Tibial artery (tissue), 4 donors: ENCODE results near the gene ZNF341.

Experiments
- DNase-seq, 2 donors: peaks; one replicate each; pipeline ENCODE4 v3.0.0-alpha.2; 2019
- H3K27ac ChIP-seq, 2 donors: fragments of 200-600 bp; sonication (generic) in 1 of 2; 1 replicate in 1 of 2; 2 replicates in 1 of 2; pipeline ENCODE4 v1.5.1; 2018 to 2019; ENCODE audit warnings: mild to moderate bottlenecking in 1 of 2
- H3K27me3 ChIP-seq, 2 donors: fragments of 200-600 bp; sonication (generic) in 1 of 2; one replicate each; pipeline versions ENCODE4 v1.5.1 to v1.6.0; 2016 to 2019
- H3K36me3 ChIP-seq, 3 donors: fragments of 200-600 bp; sonication (generic) in 2 of 3; one replicate each; pipeline ENCODE4 v1.5.1; 2016 to 2019; ENCODE audit warnings: mild to moderate bottlenecking in 2 of 3
- H3K4me1 ChIP-seq, 4 donors: fragments of 200-600 bp; sonication (generic) in 2 of 4; 1 replicate in 3 of 4; 2 replicates in 1 of 4; pipeline ENCODE4 v1.5.1; 2016 to 2019
- H3K4me3 ChIP-seq, 2 donors: fragments of 200-600 bp; sonication (generic) in 1 of 2; 1 replicate in 1 of 2; 2 replicates in 1 of 2; pipeline ENCODE4 v1.5.1; 2018 to 2019; ENCODE audit warnings: mild to moderate bottlenecking in 2 of 2
- H3K9me3 ChIP-seq, 3 donors: fragments of 200-600 bp; sonication (generic) in 1 of 3; one replicate each; pipeline ENCODE4 v1.5.1; 2016 to 2019
- intact Hi-C: fragments of 100-400 bp; cut with DNase I; formaldehyde crosslinking; loops from one replicate; pipeline ENCODE4 v1.15.0; 2023; ENCODE audit warnings: low total_unique reads
- TF ChIP-seq, protein P1 (sequence below), 2 experiments: fragments of 200-600 bp in 1 of 2; fragments of 450-650 bp in 1 of 2; IDR thresholded peaks; one replicate each; pipeline ENCODE4 v1.5.1; 2017 to 2019; ENCODE audit warnings: antibody characterized with exemption in 2 of 2, mild to moderate bottlenecking in 1 of 2, moderate library complexity in 1 of 2

Gene ZNF341

DNA sequence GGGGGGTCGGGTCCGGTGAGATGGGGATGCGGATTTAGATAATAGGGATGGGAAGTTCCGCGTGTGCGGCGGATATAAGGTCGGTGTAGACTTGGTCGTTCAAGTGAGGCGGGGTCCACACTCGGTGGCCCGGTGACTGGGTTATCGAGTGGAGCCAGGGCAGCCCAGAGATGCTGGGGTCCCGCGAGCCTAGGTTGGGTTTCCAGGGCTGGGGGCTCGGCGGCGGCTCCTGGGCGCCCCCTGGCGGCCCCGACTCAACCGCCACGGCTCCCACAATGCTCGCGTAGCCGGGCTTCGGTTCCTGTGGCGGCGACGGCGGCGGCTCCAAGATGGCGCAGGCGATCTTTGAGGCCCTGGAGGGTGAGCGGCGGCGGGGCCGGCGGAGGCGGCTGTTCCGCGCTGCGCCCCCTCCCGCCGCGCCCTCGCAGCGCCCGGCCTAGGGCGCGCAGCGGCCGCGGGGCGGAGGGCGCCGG is at the start of gene ZNF341:
Gene ZNF341, plus strand, starts transcription at position 304 of the 473 bp plus-strand sequence. Its CDS starts 26 bp downstream, at position 330.
- H3K4me1 ChIP-seq: peaks cover 5 to 27% (median 14%) of the 10 kb centered on the region in 4 donors
- peaks cover 0 to 4% (median 0%) of the 10 kb centered on the region in 3 donors for H3K36me3 ChIP-seq
- peak; percentile 76 to 93 for DNase-seq
- peaks cover 0 to 13% (median 7%) of the 10 kb centered on the region in 3 donors for H3K9me3 ChIP-seq
- intact Hi-C loops: loop anchor here (10.0 kb wide), 1 partner anchor 47 kb away; the partner anchor contains the start of gene E2F1
- peak within 1 kb of the TSS; percentile 91 to 92 for H3K27ac ChIP-seq
- no peaks in the 10 kb centered on the region for H3K27me3 ChIP-seq
- H3K4me3 ChIP-seq: peak within 1 kb of the TSS; percentile 60
- TF ChIP-seq, protein P1, sequence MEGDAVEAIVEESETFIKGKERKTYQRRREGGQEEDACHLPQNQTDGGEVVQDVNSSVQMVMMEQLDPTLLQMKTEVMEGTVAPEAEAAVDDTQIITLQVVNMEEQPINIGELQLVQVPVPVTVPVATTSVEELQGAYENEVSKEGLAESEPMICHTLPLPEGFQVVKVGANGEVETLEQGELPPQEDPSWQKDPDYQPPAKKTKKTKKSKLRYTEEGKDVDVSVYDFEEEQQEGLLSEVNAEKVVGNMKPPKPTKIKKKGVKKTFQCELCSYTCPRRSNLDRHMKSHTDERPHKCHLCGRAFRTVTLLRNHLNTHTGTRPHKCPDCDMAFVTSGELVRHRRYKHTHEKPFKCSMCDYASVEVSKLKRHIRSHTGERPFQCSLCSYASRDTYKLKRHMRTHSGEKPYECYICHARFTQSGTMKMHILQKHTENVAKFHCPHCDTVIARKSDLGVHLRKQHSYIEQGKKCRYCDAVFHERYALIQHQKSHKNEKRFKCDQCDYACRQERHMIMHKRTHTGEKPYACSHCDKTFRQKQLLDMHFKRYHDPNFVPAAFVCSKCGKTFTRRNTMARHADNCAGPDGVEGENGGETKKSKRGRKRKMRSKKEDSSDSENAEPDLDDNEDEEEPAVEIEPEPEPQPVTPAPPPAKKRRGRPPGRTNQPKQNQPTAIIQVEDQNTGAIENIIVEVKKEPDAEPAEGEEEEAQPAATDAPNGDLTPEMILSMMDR (IDR thresholded peaks at IDR 0.05): peak; percentile 86 to 88

DNA sequence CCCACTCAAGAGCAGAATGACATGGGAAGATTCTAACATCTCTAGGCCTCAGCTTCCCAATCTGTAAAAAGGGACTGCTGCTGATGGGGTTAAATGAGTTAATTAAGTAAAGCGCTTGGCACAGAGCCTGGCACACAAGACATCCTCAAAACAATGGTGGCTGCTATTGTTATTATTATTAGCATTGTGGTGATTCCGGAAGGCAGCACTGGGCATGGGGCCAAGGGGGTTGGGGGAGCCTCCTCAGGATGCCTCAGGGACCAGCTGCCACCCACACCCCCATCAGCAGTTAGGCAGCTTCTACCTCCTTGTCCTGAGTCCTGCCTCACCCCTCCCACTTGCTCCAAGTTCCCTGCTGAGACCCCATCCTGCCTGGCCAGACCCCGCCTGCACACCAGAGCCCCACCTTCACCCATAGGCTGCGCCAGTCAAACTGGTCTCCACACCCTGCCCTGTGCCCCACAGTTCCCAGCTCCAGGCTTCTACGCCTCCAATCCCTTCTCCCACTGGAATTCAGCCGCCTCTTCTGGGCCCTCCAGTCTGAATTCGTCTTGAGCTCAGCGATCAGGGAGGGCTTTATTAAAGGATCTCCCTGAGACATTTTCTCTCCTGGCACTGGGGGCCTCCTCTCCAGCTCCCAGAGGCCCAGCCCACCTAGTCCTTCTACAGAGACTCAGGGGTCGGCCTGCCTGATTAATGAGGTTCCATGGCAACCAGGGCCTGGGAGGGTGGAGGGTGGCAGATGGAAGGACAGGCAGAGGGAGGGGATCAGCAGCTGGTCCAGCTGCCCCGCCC is 47.1 kb upstream of the ZNF341 start:
- no peak for DNase-seq
- intact Hi-C loops: loop anchor here (10.0 kb wide), 1 partner anchor 50 kb away; the partner anchor contains the start of gene ZNF341
- TF ChIP-seq, protein P1 (IDR thresholded peaks at IDR 0.05): no peak
- H3K27me3 ChIP-seq: no peaks in the 10 kb centered on the region
- H3K36me3 ChIP-seq: no peaks in the 10 kb centered on the region
- no peak overlapping the region for H3K27ac ChIP-seq
- no peaks in the 10 kb centered on the region for H3K9me3 ChIP-seq
- H3K4me3 ChIP-seq: no peak overlapping the region
- peaks cover 0 to 42% (median 30%) of the 10 kb centered on the region in 4 donors for H3K4me1 ChIP-seq

DNA sequence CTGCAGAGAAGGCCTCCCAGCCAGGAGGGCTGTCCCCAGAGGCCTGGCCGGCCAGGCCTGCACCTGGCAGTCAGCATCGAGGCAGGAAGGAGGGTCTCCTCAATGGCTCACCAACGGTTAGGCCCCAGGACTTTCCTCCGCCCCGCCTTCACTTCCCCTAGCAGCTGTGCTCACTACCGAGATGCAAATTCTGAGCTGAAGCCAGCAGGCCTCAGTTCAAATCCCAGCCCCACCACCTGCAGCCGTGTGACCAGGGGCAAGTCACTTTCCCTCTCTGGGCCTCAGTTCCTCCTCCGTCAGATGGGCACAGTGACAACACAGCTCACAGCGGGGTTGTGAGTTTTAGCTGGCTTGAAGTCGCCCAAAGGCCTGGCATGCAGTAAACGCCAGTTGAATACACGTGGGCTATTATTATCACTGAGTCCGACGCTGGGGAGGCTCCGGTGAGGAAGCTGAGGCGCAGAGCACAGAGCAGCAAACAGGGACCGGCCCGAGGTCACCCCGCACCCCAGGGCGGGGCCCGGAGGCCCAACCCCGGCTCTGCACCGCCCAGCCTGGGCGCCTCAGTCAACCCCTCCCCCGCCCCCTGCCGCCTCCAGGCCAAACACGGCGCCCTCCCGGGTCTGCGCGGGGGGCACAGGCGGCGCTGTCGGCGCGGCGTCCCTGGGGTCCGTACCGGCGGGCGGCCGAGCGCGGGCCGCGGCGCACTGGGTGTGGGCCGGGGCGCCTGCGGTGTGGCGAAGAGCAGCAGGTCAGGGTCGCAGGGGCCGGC is 46.3 kb upstream of the ZNF341 start:
- H3K36me3 ChIP-seq: no peaks in the 10 kb centered on the region
- H3K9me3 ChIP-seq: no peaks in the 10 kb centered on the region
- no peaks in the 10 kb centered on the region for H3K27me3 ChIP-seq
- intact Hi-C loops: loop anchor here (10.0 kb wide), 1 partner anchor 49 kb away; the partner anchor contains the start of gene ZNF341
- H3K4me1 ChIP-seq: peaks cover 0 to 34% (median 23%) of the 10 kb centered on the region in 4 donors
- TF ChIP-seq, protein P1 (IDR thresholded peaks at IDR 0.05): no peak
- peak overlapping the region; percentile 48 for H3K4me3 ChIP-seq
- DNase-seq: no peak
- H3K27ac ChIP-seq: no peak overlapping the region

DNA sequence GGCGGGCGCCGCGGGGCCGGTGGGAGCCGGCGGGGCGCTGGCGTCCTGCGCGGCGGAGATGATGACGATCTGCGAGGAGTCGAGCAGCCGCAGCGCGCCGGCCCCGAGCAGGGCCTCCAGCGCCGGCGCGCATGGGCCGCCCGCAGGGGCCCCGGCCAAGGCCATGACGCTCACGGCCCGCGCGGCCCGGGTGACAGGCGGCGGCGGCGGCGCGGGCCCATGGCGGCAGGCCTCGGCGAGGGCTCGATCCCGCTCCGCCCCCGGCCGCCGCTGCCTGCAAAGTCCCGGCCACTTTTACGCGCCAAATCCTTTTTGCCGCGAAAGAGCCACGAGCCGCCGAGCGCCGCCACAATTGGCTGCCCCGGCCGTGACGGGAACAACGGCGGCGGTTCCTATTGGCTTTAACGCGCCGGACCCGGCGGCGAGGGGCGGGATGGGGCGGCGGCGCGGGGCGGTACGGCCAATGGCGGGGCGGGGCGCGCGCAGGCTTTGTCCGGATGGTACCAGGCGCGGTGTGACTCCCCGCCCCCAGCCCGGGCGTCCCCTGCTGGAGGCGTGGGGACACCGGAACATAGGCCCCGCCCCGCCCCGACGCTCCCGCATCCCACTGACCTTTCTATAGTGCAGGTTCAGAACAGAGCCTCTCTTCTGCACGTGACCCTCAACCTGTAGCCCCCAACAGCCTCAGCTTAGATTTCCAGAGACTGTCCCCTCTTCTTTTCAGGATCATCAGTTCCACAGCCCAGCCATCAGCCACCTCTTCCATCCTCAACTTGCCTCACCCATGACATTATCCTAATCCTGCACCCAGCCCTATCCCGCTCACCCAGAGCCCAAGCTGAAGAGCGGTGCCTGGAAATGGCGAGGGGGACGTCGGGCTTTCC is 45.5 kb upstream of the ZNF341 start, which contains the start of gene E2F1:
Gene E2F1, minus strand, starts transcription at position 286 of the 884 bp plus-strand sequence. Its CDS starts 121 bp downstream, at position 165.
- peak within 1 kb of the TSS; percentile 61 to 69 for H3K27ac ChIP-seq
- H3K9me3 ChIP-seq: no peaks in the 10 kb centered on the region
- H3K4me1 ChIP-seq: peaks cover 0 to 26% (median 15%) of the 10 kb centered on the region in 4 donors
- no peaks in the 10 kb centered on the region for H3K27me3 ChIP-seq
- TF ChIP-seq, protein P1 (IDR thresholded peaks at IDR 0.05): peak; percentile 42 to 51
- H3K4me3 ChIP-seq: peak within 1 kb of the TSS; percentile 48
- DNase-seq: peak; percentile 93 to 97
- no peaks in the 10 kb centered on the region for H3K36me3 ChIP-seq
- intact Hi-C loops: loop anchor here (10.0 kb wide), 1 partner anchor 48 kb away; the partner anchor contains the start of gene ZNF341
